Measurements from ENCODE around the gene COX14.

The COX14 gene

GRCh38 chr12:50084775-50085614 lies 27.0 kb upstream of the COX14 start, which contains the start of gene SMARCD1:
SMARCD1 (plus strand) TSS chr12:50085342; CDS start chr12:50085370, 28 bp downstream.
- in situ Hi-C loops (cut with MboI; ENCODE audit: low sequenced_read_pairs) = no loop called here

- in situ Hi-C loops (cut with MboI; ENCODE audit: low sequenced_read_pairs) = no loop called here
Observed at GRCh38 chr12:50085615-50086072, 26.4 kb upstream of the COX14 start.

GRCh38 chr12:50086148-50086547 lies 25.9 kb upstream of the COX14 start:
- in situ Hi-C loops (cut with MboI; ENCODE audit: low sequenced_read_pairs) = no loop called here

GRCh38 chr12:50087151-50087550 lies 24.9 kb upstream of the COX14 start:
- in situ Hi-C loops (cut with MboI; ENCODE audit: low sequenced_read_pairs) = no loop called here

GRCh38 chr12:50087995-50088394 lies 24.0 kb upstream of the COX14 start:
- in situ Hi-C loops (cut with MboI; ENCODE audit: low sequenced_read_pairs) = no loop called here

GRCh38 chr12:50088577-50089335 lies 23.3 kb upstream of the COX14 start:
- in situ Hi-C loops (cut with MboI; ENCODE audit: low sequenced_read_pairs) = no loop called here

GRCh38 chr12:50089730-50090129 lies 22.3 kb upstream of the COX14 start:
- in situ Hi-C loops (cut with MboI; ENCODE audit: low sequenced_read_pairs) = no loop called here

GRCh38 chr12:50090391-50090790 lies 21.6 kb upstream of the COX14 start:
- in situ Hi-C loops (cut with MboI; ENCODE audit: low sequenced_read_pairs) = no loop called here

- in situ Hi-C loops (cut with MboI; ENCODE audit: low sequenced_read_pairs) = no loop called here
Observed at GRCh38 chr12:50097952-50098351, 14.1 kb upstream of the COX14 start.

GRCh38 chr12:50099302-50100008 lies 12.6 kb upstream of the COX14 start:
- in situ Hi-C loops (cut with MboI; ENCODE audit: low sequenced_read_pairs) = no loop called here

- in situ Hi-C loops (cut with MboI; ENCODE audit: low sequenced_read_pairs) = no loop called here
Observed at GRCh38 chr12:50100561-50100960, 11.5 kb upstream of the COX14 start.

- in situ Hi-C loops (cut with MboI; ENCODE audit: low sequenced_read_pairs) = no loop called here
Observed at GRCh38 chr12:50101663-50102062, 10.4 kb upstream of the COX14 start.

GRCh38 chr12:50102131-50102531 lies 9.9 kb upstream of the COX14 start:
- in situ Hi-C loops (cut with MboI; ENCODE audit: low sequenced_read_pairs) = no loop called here

- in situ Hi-C loops (cut with MboI; ENCODE audit: low sequenced_read_pairs) = no loop called here
Observed at GRCh38 chr12:50102646-50103309, 9.3 kb upstream of the COX14 start.

- in situ Hi-C loops (cut with MboI; ENCODE audit: low sequenced_read_pairs) = no loop called here
Observed at GRCh38 chr12:50103351-50103750, 8.7 kb upstream of the COX14 start.

- in situ Hi-C loops (cut with MboI; ENCODE audit: low sequenced_read_pairs) = no loop called here
Observed at GRCh38 chr12:50103767-50104321, 8.2 kb upstream of the COX14 start, which contains the start of gene GPD1. GPD1 (plus strand) TSS chr12:50104008; CDS start chr12:50104051, 43 bp downstream.

- in situ Hi-C loops (cut with MboI; ENCODE audit: low sequenced_read_pairs) = no loop called here
Observed at GRCh38 chr12:50104417-50105366, 7.3 kb upstream of the COX14 start.

GRCh38 chr12:50105913-50106450 lies 6.1 kb upstream of the COX14 start:
- in situ Hi-C loops (cut with MboI; ENCODE audit: low sequenced_read_pairs) = no loop called here

- in situ Hi-C loops (cut with MboI; ENCODE audit: low sequenced_read_pairs) = no loop called here
Observed at GRCh38 chr12:50106907-50107306, 5.1 kb upstream of the COX14 start.

Measured in hTERT RPE-1 (cell line).